CD4-positive, alpha-beta T cell treated with Interleukin-17A for 1 hour (primary cell): ENCODE measurements around the gene CCDC7.
A peak's percentile ranks its signal among the peaks of the same experiment; 100 is the strongest.
"Not testable (repeated sequence)": the region's sequence is repeated elsewhere in the genome, so short reads cannot be mapped to it uniquely, and the experiment has no call there.

Experiments
- DNase-seq: peaks from one replicate; pipeline ENCODE4 v3.0.0-alpha.2; 2020

Gene CCDC7

GRCh38 chr10:32445740-32446535, at the start of gene CCDC7:
Gene CCDC7, plus strand, starts transcription at chr10:32446140. Its CDS starts 5,503 bp downstream, at chr10:32451643.
- DNase-seq = peak; percentile 88

GRCh38 chr10:32397163-32397562, 48.8 kb upstream of the CCDC7 start:
- not testable (repeated sequence) for DNase-seq

GRCh38 chr10:32399720-32400119, 46.2 kb upstream of the CCDC7 start:
- not testable (repeated sequence) for DNase-seq

DNA sequence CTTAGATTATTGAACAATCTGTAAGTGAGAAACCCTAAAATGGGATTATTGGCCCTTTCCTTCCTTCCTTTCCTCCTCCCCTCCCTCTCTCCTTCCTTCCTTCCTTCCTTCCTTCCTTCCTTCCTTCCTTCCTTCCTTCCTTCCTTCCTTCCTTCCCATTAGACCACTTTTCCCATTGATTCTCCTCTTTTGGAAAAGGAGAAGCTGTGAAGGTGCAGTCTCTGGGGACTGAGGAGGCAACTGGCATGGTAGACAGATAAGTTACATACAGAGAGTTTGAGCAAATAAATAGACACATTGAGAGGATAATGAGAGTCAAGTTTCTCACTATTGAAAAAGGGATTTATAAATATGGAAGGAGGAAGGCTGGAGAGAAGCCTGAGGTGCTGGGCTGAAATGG, 45.0 kb upstream of the CCDC7 start:
- no peak for DNase-seq

DNA sequence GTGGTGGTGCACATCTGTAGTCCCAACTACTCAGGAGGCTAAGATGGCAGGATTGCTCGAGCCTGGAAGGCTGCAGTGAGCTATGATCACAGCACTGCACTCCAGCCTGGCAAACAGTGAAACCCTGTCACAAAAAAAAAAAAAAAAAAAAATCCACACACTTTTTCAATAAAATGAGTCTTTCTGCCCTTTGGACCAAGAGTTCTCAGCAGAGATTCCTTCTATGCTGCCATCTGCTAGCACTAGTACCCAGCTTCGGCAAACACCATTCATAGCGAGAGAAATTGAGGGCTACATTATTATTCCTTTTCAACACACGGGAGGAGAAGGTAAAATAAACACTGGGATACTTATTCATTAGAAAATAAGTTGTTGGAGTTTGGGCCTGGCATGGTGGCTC, 43.4 kb upstream of the CCDC7 start:
- DNase-seq = no peak

DNA sequence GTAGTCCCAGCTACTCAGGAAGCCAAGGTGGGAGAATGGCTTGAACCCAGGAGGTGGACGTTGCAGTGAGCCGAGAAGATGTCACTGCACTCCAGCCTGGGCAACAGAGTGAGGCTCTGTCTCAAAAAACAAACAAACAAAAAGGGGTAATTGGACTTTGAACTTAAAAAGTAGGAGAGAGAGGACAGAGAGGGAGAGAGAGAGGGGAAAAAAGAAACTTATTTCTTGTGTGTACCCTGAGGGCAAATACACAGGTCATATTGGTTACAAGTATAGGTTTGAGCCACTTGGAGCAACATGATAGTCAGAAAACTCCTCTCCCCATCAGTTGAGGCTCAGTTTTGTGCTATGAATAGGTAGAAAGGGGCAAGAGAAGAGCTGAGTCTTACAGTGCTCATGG, 42.8 kb upstream of the CCDC7 start:
- DNase-seq = no peak

GRCh38 chr10:32408690-32409089, 37.2 kb upstream of the CCDC7 start:
- DNase-seq = no peak

DNA sequence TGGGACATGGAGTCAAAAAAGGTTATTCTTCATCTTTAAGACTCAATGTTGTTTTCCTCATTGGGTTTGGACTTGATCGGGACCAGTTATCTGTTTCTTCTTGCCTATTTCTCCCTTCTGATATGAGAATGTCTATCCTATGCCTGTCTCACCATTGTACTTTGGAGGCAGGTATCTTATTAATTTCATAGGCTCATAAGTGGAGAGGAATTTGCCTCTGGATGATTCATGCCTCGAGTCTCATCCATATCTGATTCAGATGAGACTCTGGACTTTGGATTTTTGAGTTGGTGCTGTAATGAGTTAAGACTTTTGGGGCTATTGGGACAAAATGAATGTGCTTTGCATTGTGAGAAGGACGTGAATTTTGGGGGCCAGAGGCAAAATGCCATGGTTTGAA, 36.2 kb upstream of the CCDC7 start:
- DNase-seq = no peak

- DNase-seq = no peak
Observed at GRCh38 chr10:32410569-32410968, 35.4 kb upstream of the CCDC7 start.

GRCh38 chr10:32411797-32412498, 34.0 kb upstream of the CCDC7 start:
- DNase-seq = no peak

GRCh38 chr10:32412499-32412853, 33.5 kb upstream of the CCDC7 start:
- no peak for DNase-seq

DNA sequence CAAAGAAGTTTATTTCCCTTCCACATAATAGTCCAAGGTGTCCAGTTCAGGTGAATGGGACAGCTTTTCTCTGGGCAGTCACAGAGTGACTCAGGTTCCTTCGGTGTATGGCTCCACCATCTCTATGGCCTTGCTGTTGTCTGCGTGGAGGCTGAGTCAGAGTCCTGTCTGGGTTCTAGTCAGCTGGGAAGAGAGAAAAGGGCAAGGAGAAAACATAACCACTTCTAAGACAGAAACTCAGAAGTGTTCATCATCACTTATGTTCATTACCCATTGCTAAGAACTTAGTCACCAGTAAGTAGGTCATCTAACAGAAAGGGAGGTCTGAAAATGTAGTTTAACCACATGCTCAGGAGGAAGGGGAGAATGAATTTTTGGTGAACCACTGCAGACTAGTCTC, 32.4 kb upstream of the CCDC7 start:
- DNase-seq = peak; percentile 5

DNA sequence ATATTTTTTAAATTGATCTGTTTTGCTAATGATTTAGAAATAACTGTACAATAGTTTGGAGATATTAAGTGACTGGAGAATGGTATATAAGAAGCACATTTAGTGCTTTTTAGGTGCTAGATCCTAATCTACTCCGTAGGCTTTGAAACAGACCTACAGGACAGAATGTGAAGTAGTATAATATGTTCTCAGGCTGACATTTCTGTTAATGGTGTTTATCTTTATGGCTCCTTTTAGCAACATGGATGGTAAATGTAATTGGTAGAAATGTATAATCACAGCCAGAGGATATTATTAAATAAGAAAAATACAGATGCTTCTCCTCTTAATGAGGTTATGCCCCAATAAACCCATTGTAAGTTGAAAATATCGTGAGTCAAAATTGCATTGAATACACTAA, 30.6 kb upstream of the CCDC7 start:
- DNase-seq = no peak

DNA sequence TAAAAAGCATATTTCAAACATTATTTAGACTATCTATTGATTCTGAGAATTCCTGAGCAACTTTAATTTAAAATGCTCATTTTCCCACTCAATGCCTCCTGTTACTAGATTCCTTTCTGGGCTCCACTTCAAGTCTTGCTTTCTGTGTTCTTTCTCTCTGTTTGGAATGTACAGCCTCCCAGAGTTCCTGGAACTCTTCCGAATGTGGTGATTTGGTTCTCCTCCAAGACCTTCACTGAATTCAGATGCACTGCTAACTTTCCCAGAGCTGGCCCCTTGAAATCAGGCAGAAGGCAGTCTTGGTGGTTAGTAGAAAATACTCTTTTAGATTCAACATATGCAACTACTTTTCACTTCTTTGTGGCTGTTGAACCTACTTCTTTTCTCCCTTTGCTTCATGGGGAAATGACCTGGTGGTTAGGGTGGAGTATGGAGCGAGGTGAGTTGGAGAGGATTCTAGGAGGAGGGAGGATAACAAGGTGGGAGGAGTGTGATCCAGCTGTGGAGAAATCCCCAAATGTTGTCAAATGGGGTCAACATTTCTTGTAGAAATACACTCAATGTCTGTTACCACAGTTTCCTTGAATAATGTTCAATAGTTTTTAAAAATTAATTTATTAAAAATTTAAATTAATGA, 27.9 kb upstream of the CCDC7 start:
- no peak for DNase-seq

DNA sequence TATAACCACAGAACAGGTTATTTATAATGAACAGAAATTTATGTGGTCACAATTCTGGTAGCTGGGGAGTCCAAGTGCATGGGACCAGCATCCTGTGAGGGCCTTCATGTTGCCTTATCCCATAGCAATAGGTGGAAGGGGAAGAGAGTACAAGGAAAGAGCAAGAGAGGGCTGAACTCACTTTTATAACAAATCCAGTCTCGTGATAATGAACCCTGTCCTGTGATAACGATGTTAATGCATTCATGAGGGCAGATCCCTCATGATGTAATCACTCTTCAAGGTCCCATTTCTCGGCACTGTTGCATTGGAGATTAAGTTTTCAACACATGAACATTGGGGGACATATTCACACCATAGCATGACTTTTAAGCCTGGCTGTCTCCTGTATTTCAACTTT, 27.4 kb upstream of the CCDC7 start:
- no peak for DNase-seq

- no peak for DNase-seq
Observed at GRCh38 chr10:32419615-32420014, 26.3 kb upstream of the CCDC7 start.

DNA sequence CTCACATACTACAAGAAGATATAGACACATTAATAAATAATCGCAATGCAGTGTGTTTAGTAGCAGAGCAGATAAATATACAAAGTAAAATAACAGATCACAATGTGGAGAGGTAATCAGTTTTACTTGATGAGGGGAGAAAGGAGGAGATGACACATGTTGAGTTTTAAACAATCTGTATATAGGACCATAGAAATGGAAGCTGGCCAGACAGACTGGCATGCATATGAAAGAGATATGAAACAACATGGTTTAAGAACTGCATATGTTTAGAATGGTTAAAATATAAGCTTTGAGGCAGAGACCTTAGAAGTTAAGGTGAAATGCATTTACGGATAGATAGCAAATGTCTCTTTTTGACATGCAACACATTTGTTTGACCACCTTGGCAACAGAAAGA, 19.8 kb upstream of the CCDC7 start:
- no peak for DNase-seq

DNA sequence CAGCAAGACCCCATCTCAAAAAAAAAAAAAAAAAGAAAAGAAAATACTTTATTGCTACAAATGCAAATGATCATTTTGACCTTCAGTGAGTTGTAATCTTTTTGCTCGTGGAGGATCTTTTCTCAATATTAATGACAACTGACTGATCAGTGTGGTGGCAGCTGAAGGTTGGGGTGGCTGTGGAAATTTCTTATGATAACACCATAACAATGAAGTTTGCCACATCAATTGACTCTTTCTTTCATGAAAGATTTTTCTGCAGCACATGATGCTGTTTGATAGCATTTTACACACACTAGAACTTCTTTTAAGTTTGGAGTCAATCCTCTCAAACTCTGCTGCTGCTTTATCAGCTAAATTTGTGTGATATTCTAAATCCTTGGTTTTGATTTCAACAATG, 12.4 kb upstream of the CCDC7 start:
- no peak for DNase-seq

GRCh38 chr10:32436215-32436614, 9.7 kb upstream of the CCDC7 start:
- no peak for DNase-seq

DNA sequence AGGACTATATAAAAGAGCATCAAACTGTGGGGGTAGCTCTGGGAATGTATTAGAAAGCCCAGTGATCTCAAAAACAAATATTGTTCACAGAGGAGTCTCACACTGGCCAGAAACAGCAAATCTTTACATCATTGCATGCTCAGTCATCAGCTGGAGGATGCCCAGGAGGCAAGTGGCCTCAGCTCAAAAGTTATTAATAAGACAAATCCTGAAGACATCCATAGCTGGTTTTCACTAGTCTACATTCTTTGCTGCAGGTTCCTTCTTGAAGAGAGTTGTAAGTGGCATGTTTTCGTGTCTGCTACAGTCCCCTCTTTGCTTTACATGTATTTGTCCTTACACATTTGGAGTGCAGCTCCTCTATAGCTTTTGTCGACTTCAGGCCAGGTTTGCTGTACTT, 8.6 kb upstream of the CCDC7 start:
- no peak for DNase-seq

DNA sequence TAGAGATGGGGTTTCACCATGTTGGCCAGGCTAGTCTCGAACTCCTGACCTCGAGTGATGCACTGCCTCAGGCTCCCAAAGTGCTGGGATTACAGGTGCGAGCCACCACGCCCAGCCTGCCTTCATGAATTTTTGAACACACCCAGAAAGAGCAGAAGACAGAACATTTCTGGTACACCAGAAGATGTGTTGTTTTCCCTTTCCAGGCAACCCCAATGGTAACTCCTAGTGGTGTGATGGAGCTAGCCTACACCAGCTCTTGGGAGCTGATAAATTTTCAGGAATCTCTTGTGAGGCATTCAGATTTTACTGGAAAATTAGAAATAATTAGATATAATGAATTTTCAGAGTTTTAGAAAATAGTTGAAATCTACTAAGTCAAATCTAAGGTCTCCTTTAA, 904 bp upstream of the CCDC7 start:
- no peak for DNase-seq

DNA sequence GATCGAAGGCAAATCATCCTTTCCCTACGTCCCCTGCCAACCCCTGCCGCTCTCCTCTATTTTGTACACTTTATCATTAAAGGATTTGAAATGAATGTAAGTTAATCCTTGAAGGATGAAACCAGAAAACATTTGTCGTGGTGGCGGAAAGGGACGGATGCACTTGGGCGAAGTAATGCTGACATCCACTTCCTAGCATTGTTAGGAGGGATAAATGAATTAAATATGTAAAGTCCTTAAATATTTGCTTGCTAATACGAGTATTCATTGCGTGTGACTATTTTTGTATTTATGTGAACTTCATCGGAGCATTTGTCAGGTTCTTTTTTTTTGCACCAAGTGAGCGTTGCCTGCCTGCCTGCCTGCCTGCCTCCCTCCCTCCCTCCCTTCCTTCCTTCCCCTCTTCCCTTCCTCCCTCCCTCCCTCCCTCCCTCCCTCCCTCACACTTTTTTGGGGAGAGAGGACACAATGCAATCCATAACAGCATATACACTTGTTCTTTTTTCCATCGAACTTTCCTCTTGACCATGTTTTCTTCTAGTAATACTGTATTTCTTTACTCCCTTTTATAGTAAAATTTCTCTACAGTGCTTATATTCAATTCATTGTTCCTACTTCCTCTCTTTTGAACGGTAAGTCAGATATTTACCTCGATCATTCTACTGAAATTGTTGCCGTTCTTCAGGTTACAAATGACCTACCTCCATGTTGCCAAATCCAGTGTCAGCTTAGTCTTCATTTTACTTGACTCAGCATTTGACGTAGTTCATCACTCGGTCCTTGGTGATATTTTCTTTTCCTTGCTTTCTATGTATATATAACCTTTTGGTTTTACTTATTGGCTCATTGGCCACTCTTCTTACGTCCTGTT, 831 bp downstream of the CCDC7 start:
- peak; percentile 27 for DNase-seq

GRCh38 chr10:32454148-32454547, 8.2 kb downstream of the CCDC7 start:
- DNase-seq = no peak
